ENCODE results near the gene PCYT2. TPM values are rescaled to one million over a fixed set of nuclear protein-coding genes. Genes with fewer than 3 reads are reported as not detected.
"Not testable (repeated sequence)": the region's sequence is repeated elsewhere in the genome, so short reads cannot be mapped to it uniquely, and the experiment has no call there.

Gene PCYT2
- 11.5 TPM for polyA plus RNA-seq (ENCODE audit: insufficient read length)

- peak; percentile 87 for DNase-seq
Measured at GRCh38 chr17:81911277-81911961, at the start of gene PCYT2. Gene PCYT2 (minus strand): TSS chr17:81911399. CDS start chr17:81911355, 44 bp downstream.

GRCh38 chr17:81960130-81960958 is 49.1 kb upstream of the PCYT2 start:
- no peak for DNase-seq

DNA sequence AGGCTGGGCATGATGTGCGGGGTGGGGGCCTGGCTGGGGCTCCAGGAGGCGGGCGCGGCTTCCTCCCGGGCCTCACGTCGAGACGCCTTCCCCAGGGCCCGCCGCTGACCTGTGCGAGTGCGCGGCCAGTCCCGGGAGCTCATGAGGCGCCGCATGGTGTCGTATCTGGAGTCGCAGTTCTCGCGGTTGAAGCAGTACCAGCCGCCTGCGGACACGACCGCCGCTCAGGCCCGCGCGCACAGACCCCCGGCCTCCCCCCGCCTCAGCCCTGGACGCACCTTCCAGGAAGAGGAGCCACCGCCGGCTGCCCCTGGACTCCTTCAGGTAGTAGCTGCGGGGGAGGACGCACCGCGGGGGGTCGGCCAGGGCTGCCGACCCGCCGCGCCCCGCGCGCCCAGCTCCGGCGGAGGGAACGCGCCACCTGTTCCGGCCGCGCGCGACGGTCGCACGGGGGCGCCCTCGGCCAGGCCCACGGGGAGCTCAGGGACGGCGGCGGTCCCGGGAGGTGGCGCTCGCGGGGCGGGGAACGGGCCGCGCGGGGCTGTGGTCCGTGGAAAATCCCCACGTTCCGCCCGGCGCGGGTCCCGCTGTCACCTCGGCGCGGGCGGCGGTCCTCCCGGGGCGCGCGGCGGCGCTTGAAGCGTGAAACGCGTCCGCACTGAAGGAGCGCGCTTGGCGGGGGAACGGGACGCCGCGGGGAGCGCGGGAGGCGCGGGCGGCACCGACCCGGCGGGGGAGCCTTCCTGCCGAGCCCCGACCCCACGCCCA is 48.3 kb upstream of the PCYT2 start:
- peak; percentile 75 for DNase-seq

DNA sequence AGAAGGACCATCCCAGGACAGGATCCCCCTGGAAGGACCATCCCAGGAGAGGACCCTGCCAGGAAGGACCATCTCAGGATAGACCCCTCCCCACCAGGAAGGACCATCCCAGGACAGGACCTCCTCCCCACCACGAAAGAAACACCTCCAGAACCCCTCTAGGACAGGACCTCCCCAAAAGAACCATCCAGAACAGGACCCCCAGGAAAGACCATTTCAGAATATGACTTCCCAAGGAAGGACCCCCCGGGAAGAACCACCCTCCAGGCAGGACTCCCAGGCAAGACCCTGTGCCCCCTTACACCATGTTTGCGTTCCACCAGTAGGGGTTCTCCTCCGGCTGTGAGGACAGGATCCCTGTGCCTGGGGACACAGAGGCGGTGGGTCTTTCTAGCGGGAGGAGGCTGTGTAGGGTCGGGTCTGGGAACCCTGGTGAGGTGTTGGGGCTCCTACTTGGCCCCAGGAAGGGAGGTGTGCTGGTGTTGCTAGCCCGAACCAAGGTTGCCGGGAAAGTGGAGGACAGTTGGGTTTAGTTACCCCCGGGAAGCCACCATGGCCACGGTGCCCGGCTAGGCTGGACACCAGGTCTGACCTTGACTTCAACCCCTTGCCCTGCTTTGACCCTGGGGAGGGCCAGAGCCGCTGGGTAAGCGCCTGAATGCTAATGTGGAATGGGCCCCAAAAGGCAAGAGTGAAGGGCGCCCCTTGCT is 47.6 kb upstream of the PCYT2 start:
- DNase-seq = no peak

DNA sequence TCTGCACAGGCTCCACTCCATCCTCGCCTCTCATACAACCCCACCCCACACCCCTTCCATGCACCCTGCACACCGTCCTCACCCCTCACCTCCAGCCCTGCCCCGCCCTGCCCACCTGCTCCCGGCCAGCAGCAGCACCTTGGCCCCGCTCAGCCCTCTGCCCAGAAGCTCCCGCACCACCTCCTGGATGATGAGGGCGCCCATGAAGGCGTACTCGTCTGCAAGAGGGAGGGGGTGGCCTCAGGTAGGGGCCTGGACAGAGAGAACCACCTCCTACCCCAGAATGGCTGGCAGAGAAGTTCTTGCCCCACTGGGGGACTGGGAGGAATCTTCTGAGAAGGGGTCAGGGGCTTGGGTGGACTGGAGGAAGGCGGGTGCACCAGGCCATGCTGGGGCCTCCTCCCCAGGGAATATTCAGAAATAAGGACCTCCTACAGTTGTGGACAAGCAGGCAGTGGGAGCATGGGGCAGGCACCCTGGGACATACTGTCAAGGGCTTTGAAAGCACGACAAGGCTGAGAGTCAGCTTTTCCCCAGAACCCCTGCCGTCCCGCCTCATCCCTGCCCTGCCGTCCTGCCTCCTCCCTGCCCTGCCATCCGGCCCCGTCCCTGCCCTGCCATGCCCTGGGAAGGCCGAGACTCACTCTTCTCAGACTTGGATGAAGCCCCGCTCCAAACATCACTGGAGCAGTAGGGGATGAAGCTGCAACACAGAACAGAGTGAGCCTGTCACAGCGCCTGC is 46.7 kb upstream of the PCYT2 start:
- DNase-seq = no peak

DNA sequence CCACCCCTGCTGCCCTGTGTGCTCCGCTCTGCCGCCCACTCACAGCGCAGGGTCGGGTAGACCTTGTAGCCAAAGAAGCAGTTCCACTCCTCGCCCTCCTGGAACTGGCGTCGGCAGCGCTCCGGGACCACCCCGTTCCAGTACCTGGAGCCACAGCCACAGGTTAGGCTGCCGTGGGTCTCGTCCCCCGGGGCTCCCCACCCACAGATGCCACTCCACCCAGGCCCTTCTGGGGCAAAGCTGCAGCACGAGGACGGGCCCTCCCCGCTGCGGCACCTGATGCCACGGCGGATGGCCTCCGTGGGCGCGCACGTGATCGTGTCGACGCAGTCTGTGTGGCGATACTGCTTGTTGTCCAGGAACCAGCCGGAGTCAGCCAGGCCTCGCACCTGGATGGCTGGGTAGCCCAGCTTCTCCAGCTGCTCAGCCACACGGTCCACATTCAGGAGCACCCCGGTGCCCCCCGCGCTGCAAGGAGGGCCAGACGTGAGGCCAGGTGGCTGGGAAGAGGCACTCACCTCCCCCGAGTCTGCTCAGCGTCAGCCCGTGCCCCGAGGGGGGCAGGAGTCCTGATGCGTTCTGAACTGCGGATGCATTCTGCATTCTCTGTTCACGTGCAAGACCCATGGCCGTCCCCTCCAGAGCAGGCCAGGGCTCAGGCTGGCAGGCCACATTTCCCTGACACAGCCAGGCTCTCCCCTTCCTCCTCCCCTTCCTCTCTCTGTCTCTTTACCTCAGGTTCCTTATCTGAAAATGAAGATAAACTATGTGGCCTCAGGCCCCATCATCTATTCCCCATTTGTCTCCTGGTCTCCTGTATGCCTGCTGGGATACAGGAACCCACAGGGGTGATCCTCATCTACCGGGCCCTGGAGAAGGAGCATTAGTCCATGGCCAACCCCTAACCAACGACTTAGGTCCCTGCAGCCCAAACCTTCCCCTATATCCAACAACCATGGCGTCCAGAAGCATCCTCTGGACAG is 45.7 kb upstream of the PCYT2 start:
- DNase-seq = no peak

- no peak for DNase-seq
Measured at GRCh38 chr17:81955756-81956544, 44.8 kb upstream of the PCYT2 start.

DNA sequence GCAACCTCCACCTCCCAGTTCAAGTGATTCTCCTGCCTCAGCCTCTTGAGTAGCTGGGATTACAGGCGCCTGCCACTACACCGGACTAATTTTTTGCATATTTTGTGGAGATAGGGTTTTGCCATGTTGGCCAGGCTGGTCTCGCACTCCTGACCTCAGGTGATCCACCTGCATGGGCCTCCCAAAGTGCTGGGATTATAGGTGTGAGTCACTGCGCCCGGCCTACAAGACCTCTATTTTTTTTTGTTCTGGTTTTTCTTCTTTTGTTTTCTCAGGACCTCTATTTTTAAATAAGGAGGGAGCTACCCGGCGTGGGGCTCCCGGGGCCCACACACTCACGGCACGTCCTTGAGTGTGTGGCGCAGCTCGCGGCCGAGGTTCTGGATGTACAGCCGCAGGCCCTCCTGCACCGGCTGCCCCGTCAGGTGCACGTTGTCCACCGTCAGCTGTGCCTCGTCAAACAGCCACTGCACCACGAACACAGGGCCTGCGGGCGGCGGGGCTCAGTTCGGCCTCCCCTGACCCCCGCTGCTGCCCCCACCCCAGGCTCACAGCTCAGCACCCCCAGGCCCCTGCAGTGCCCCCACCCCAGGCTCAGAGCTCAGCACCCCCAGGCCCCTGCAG is 44.0 kb upstream of the PCYT2 start:
- no peak for DNase-seq

- DNase-seq = no peak
Measured at GRCh38 chr17:81954131-81955057, 43.2 kb upstream of the PCYT2 start.

DNA sequence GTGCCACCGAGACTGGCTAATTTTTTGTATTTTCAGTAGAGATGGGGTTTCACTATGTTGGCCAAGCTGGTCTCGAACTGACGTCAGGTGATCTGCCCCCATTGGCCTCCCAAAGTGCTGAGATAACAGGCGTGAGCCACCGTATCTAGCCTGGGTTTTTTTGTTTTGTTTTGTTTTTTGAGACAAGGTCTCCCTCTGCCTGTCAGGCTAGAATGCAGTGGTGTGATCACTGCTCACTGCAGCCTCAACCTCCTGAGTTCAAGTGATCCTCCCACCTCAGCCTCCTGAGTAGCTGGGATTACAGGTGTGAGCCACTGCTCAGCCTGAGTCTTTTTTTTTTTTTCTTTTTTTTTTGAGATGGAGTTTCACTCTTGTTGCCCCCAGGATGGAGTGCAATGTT is 42.2 kb upstream of the PCYT2 start:
- not testable (repeated sequence) for DNase-seq

GRCh38 chr17:81952792-81953228 is 41.6 kb upstream of the PCYT2 start:
- DNase-seq = no peak

GRCh38 chr17:81951785-81952684 is 40.8 kb upstream of the PCYT2 start:
- DNase-seq = no peak

- DNase-seq = no peak
Measured at GRCh38 chr17:81950501-81950900, 39.3 kb upstream of the PCYT2 start.

DNA sequence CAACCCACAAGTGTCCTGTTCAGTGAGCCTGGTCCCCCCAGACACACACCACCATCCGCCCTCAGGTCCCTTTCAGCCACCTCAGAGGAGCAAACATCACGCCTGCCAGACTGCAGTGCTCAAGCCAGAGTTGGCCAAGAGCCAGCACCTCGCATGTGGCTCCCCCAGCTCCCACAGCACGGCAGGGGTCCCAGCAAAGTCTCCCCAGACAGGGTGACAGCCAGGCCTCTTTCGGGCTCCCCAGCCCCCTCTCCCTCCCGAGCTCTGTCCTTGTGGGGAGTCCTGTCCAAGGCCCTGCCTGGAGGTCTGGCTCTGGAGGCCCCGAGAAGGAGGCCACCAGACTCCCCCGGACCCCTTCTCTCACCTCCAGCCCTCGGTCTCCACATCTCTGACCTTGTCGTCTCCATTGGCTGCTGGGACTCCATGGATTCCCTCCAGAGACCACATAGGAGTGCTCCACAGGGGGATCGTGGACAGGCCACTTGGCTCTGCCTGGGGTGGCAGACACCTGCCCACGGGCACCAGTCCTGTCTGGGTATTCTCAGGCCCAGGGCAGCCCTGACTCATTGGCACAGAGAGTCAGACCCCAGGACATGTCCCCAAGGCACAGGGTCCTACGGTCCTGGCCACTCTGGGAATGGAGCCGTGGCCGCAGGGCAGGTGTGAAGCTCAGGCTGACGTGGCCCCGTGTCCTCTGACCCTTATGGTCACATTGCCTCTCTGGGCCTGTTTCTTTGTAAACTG is 37.6 kb upstream of the PCYT2 start:
- DNase-seq = no peak

GRCh38 chr17:81947189-81947588 is 36.0 kb upstream of the PCYT2 start, which contains the start of gene MYADML2:
Gene MYADML2 (minus strand): TSS chr17:81947233. CDS start chr17:81941741, 5,492 bp downstream.
- DNase-seq = no peak

DNA sequence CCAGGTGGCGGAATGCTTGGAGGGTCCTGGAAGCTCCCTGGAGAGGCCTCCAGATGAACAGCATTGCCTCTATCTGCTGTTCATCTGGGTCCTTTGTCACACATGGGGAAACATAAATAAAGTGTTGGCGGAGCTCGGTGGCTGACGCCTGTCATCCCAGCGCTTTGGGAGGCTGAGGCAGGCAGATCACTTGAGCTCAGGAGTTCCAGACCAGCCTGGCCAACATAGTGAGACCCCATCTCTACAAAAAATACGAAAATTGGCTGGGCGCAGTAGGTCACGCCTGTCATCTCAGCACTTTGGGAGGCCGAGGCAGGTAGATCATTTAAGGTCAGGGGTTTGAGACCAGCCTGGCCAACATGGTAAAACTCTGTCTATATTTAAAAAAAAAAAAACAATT is 33.7 kb upstream of the PCYT2 start:
- DNase-seq = no peak

Measured in hindlimb muscle (tissue), 1 donor.